ENCODE results near the gene SNTA1. TPM values are rescaled to one million over a fixed set of nuclear protein-coding genes. Genes with fewer than 3 reads are reported as not detected.
"Not testable (repeated sequence)": the region's sequence is repeated elsewhere in the genome, so short reads cannot be mapped to it uniquely, and the experiment has no call there.

The SNTA1 gene
- total RNA-seq, 1 experiment from 2014 or later, result 7.6 TPM

DNA sequence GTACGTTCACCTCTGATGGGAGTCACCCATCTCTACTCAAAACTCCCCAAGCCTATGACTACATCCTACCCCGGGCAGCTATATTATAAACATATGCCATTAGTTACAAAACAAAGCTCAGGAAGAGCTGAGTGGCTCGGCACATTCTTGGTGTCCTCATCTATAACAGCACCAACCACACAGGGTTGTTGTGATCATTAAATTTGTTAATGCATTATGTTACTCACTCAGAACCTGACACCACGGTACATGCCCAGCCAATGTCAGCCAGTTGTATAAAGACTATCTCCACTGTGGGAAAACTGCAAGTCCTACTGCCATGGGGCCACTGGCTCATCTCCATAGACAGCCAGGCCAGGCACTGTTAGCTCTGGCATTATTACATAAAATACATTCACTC, 50.0 kb downstream of the SNTA1 start:
- intact Hi-C loops (cut with micrococcal nuclease; ENCODE audit: unreplicated experiment), result no loop called here
- no peaks in the 10 kb centered on the region for H3K9me3 ChIP-seq (ENCODE audit: insufficient read depth, low read depth)
- peaks cover 3% of the 10 kb centered on the region; the same call in 1 of the 2 replicates for H3F3A ChIP-seq (ENCODE audit: insufficient read depth, low read depth)
- H3K27me3 ChIP-seq (ENCODE audit: insufficient read depth, low read depth), result no peaks in the 10 kb centered on the region
- CTCF ChIA-PET, result interaction anchor here (0.6 kb wide), 1 partner anchor 622 kb away, joined by 3 read pairs; no protein-coding TSS in a partner anchor
- no peak for DNase-seq
- H3K4me3 ChIP-seq, result no peak overlapping the region
- H3K79me2 ChIP-seq (ENCODE audit: low read depth), result peaks cover 11% of the 10 kb centered on the region
- H3K27ac ChIP-seq, result no peak overlapping the region
- no peaks in the 10 kb centered on the region for H3K9me2 ChIP-seq (ENCODE audit: insufficient read depth)
- no TSS peak for BruUV-seq (replicated peaks)
- H3K36me3 ChIP-seq (ENCODE audit: low read depth), result peaks cover 8% of the 10 kb centered on the region
- no peak overlapping the region for H2AFZ ChIP-seq
- H3K4me1 ChIP-seq (replicated peaks; ENCODE audit: insufficient read depth), result no peaks in the 10 kb centered on the region
- TF ChIP-seq, protein P1, sequence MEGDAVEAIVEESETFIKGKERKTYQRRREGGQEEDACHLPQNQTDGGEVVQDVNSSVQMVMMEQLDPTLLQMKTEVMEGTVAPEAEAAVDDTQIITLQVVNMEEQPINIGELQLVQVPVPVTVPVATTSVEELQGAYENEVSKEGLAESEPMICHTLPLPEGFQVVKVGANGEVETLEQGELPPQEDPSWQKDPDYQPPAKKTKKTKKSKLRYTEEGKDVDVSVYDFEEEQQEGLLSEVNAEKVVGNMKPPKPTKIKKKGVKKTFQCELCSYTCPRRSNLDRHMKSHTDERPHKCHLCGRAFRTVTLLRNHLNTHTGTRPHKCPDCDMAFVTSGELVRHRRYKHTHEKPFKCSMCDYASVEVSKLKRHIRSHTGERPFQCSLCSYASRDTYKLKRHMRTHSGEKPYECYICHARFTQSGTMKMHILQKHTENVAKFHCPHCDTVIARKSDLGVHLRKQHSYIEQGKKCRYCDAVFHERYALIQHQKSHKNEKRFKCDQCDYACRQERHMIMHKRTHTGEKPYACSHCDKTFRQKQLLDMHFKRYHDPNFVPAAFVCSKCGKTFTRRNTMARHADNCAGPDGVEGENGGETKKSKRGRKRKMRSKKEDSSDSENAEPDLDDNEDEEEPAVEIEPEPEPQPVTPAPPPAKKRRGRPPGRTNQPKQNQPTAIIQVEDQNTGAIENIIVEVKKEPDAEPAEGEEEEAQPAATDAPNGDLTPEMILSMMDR (conservative IDR thresholded peaks at IDR 0.05), result no peak
- TF ChIP-seq EZH2 (IDR thresholded peaks at IDR 0.05; ENCODE audit: low read depth), result no peak
- H3K4me2 ChIP-seq, result no peak overlapping the region
- no peaks in the 10 kb centered on the region for H4K20me1 ChIP-seq (ENCODE audit: insufficient read depth)
- POLR2A ChIA-PET (ENCODE audit: unreplicated experiment), result no interaction called here

DNA sequence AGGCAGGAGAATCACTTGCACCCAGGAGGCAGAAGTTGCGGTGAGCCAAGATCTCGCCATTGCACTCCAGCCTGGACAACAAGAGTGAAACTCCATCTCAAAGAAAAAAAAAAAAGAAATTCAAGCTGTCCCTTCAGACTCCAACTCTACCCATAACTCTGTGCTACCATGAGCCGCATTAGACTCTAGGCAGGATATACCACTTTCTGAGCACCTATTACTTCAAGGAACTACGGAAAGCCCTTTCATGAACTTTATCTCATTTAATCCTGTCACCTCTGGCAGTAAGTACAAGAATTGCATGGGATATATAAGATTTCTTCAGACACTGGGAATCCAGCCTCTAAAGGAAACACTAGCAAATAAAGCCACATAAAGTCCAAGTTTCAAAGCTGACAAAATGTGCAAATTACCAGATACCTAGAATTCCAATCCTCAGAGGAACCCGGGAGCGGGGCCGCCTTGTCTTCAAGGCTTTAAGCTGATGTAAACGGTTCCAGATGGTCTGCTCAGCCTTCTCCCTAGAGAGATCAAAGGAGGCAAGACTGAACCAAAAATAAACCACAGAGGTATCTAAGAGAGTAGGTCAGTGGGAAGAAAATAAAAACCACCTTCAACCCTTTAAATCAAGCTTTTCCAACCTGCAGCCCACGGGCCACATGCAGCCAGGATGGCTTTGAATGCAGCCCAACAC, 51.7 kb downstream of the SNTA1 start:
- peaks cover 3% of the 10 kb centered on the region; the same call in 1 of the 2 replicates for H3F3A ChIP-seq (ENCODE audit: insufficient read depth, low read depth)
- BruUV-seq (replicated peaks), result no TSS peak
- no peaks in the 10 kb centered on the region for H3K27me3 ChIP-seq (ENCODE audit: insufficient read depth, low read depth)
- H3K4me3 ChIP-seq, result no peak overlapping the region
- POLR2A ChIA-PET (ENCODE audit: unreplicated experiment), result no interaction called here
- H3K4me1 ChIP-seq (replicated peaks; ENCODE audit: insufficient read depth), result no peaks in the 10 kb centered on the region
- no peaks in the 10 kb centered on the region for H3K9me2 ChIP-seq (ENCODE audit: insufficient read depth)
- no peak overlapping the region for H2AFZ ChIP-seq
- no peak overlapping the region for H3K4me2 ChIP-seq
- no peaks in the 10 kb centered on the region for H3K9me3 ChIP-seq (ENCODE audit: insufficient read depth, low read depth)
- TF ChIP-seq, protein P1 (conservative IDR thresholded peaks at IDR 0.05), result no peak
- TF ChIP-seq EZH2 (IDR thresholded peaks at IDR 0.05; ENCODE audit: low read depth), result no peak
- H4K20me1 ChIP-seq (ENCODE audit: insufficient read depth), result no peaks in the 10 kb centered on the region
- peaks cover 8% of the 10 kb centered on the region for H3K36me3 ChIP-seq (ENCODE audit: low read depth)
- intact Hi-C loops (cut with micrococcal nuclease; ENCODE audit: unreplicated experiment), result no loop called here
- H3K27ac ChIP-seq, result no peak overlapping the region
- no peaks in the 10 kb centered on the region for H3K79me2 ChIP-seq (ENCODE audit: low read depth)
- no peak for DNase-seq
- CTCF ChIA-PET, result interaction anchor here (1.1 kb wide), 1 partner anchor 24 kb away, joined by 4 read pairs; no protein-coding TSS in a partner anchor

GRCh38 chr20:33389326-33389725, 54.2 kb downstream of the SNTA1 start:
- POLR2A ChIA-PET (ENCODE audit: unreplicated experiment); H3K36me3 ChIP-seq (ENCODE audit: low read depth); H3K9me2 ChIP-seq (ENCODE audit: insufficient read depth); H3K27ac ChIP-seq; DNase-seq; H3K9me3 ChIP-seq (ENCODE audit: insufficient read depth, low read depth); H3K4me3 ChIP-seq; H3K27me3 ChIP-seq (ENCODE audit: insufficient read depth, low read depth); intact Hi-C loops (cut with micrococcal nuclease; ENCODE audit: unreplicated experiment); H3K4me2 ChIP-seq; CTCF ChIA-PET; H3K4me1 ChIP-seq (replicated peaks; ENCODE audit: insufficient read depth); H3F3A ChIP-seq (ENCODE audit: insufficient read depth, low read depth); BruUV-seq (replicated peaks); H4K20me1 ChIP-seq (ENCODE audit: insufficient read depth); H2AFZ ChIP-seq; H3K79me2 ChIP-seq (ENCODE audit: low read depth): not testable (repeated sequence)

- Histone ChIP-seq H3K9me2 (ENCODE audit: insufficient read depth) (no peaks in the 10 kb centered on the region), H2AFZ (no peak overlapping the region), H3K9me3 (ENCODE audit: insufficient read depth, low read depth) (no peaks in the 10 kb centered on the region), H3K79me2 (ENCODE audit: low read depth) (no peaks in the 10 kb centered on the region), H3F3A (ENCODE audit: insufficient read depth, low read depth) (peaks cover 2% of the 10 kb centered on the region; the same call in 1 of the 2 replicates), H3K36me3 (ENCODE audit: low read depth) (peaks cover 8% of the 10 kb centered on the region), H3K4me3 (no peak overlapping the region), H3K4me1 (replicated peaks; ENCODE audit: insufficient read depth) (no peaks in the 10 kb centered on the region), H3K4me2 (no peak overlapping the region), H3K27ac (no peak overlapping the region), H3K27me3 (ENCODE audit: insufficient read depth, low read depth) (no peaks in the 10 kb centered on the region), H4K20me1 (ENCODE audit: insufficient read depth) (no peaks in the 10 kb centered on the region)
- BruUV-seq (replicated peaks), result no TSS peak
- intact Hi-C loops (cut with micrococcal nuclease; ENCODE audit: unreplicated experiment), result no loop called here
- TF ChIP-seq EZH2 (IDR thresholded peaks at IDR 0.05; ENCODE audit: low read depth), result no peak
- TF ChIP-seq, protein P1 (conservative IDR thresholded peaks at IDR 0.05), result no peak
- no peak for DNase-seq
- CTCF ChIA-PET, result no interaction called here
- POLR2A ChIA-PET (ENCODE audit: unreplicated experiment), result no interaction called here
These were observed 55.3 kb downstream of the SNTA1 start for GRCh38 chr20:33388268-33388667.

Data from PC-9 (cell line).